K562 (cell line): ENCODE data around the gene GADD45GIP1. TPM values are rescaled to one million over a fixed set of nuclear protein-coding genes. Genes with fewer than 3 reads are reported as not detected.

Source experiments
- CCAR2 ChIP-seq: fragments of 200-400 bp; formaldehyde crosslinking; IDR thresholded peaks from 2 replicates; pipeline ENCODE4 v1.6.1; 2017; ENCODE audit warnings: mild to moderate bottlenecking, low read depth, low read length
- IRF2 ChIP-seq: sonication (generic); formaldehyde crosslinking; IDR thresholded peaks from 2 replicates; pipeline ENCODE4 v1.8.1; 2022; ENCODE audit warnings: mild to moderate bottlenecking, missing genetic modification reagents
- RUNX1 ChIP-seq: sonication (generic); IDR thresholded peaks from 2 replicates; pipeline ENCODE4 v1.6.1; 2016; ENCODE audit warnings: antibody characterized with exemption, low read depth
- SMARCE1 ChIP-seq: fragments of 450-650 bp; IDR thresholded peaks from 2 replicates; pipeline ENCODE4 v1.7.1; 2016; ENCODE audit warnings: mild to moderate bottlenecking
- ZNF75A ChIP-seq: fragments of 450-650 bp; formaldehyde crosslinking; IDR thresholded peaks from 2 replicates; pipeline ENCODE4 v1.4.0; 2020; ENCODE audit warnings: mild to moderate bottlenecking
- ZNF76 ChIP-seq: fragments of 250-450 bp; sonication (Bioruptor Pico); IDR thresholded peaks from 2 replicates; pipeline ENCODE4 v1.4.0; 2020; ENCODE audit warnings: mild to moderate bottlenecking, moderate library complexity, borderline replicate concordance
- polyA plus RNA-seq, 8 experiments: library from polyadenylated mRNA; depleted of rRNA in 4 of 8; stranded (reverse) in 5 of 8; unstranded in 3 of 8; fragments of >200 nt; fragmentation: Nextera tagmentation in 2 of 8; fragmentation: Illumina TruSeq in 1 of 8; extraction: Ambion mirVana in 2 of 8; extraction: Trizol in 1 of 8; gene quantifications; 2 replicates each; pipeline versions ENCODE4 v1.2.1 to v1.2.3, GENCODE V29; 2011 to 2014; ENCODE audit warnings: inconsistent platforms in 1 of 8, missing spikeins in 1 of 8
- total RNA-seq, 7 experiments: library from RNA; depleted of rRNA in 6 of 7; stranded (reverse); fragments of >200 nt in 6 of 7; fragmentation: Illumina TruSeq in 2 of 7; extraction: Trizol in 2 of 7; gene quantifications; 2 replicates each; pipeline versions ENCODE4 v1.2.1 to v1.2.3, GENCODE V29; 2011 to 2021; ENCODE audit warnings: low replicate concordance in 1 of 7
- TF ChIP-seq, protein P1 (sequence below): fragments of 450-650 bp; formaldehyde crosslinking; IDR thresholded peaks from 2 replicates; pipeline ENCODE4 v1.4.0; 2022; ENCODE audit warnings: missing genetic modification characterization
- TF ChIP-seq, protein P2 (sequence below): sonication (generic); formaldehyde crosslinking; IDR thresholded peaks from 2 replicates; pipeline ENCODE4 v1.4.0; 2020; ENCODE audit warnings: mild to moderate bottlenecking, missing genetic modification reagents
- TF ChIP-seq, protein P3 (sequence below): sonication (generic); formaldehyde crosslinking; IDR thresholded peaks from 2 replicates; pipeline ENCODE4 v1.8.0; 2022; ENCODE audit warnings: missing genetic modification reagents, mild to moderate bottlenecking, borderline replicate concordance
- TF ChIP-seq, protein P4 (sequence below): sonication (generic); formaldehyde crosslinking; IDR thresholded peaks from 2 replicates; pipeline ENCODE4 v1.9.0; 2022; ENCODE audit warnings: mild to moderate bottlenecking, missing genetic modification reagents
- TF ChIP-seq, protein P5 (sequence below): fragments of 250-450 bp; sonication (Bioruptor Pico); IDR thresholded peaks from 2 replicates; pipeline ENCODE4 v1.5.0; 2021; ENCODE audit warnings: mild to moderate bottlenecking, moderate library complexity
- TF ChIP-seq, protein P6 (sequence below): fragments of 250-450 bp; sonication (Bioruptor Pico); IDR thresholded peaks from 2 replicates; pipeline ENCODE4 v1.8.0; 2022; ENCODE audit warnings: inconsistent platforms
- TF ChIP-seq, protein P7 (sequence below), 2 experiments: IDR thresholded peaks; 2 replicates each; pipeline ENCODE4 v1.6.1; 2011; ENCODE audit warnings: borderline replicate concordance in 1 of 2, control low read depth in 1 of 2, low read depth in 1 of 2, low read length in 1 of 2, mild to moderate bottlenecking in 1 of 2, mixed read lengths in 1 of 2, moderate library complexity in 1 of 2; ENCODE audit not compliant: insufficient read depth in 1 of 2, insufficient read length in 1 of 2, poor library complexity in 1 of 2, severe bottlenecking in 1 of 2; ENCODE audit errors: extremely low read depth in 1 of 2

The GADD45GIP1 gene
- total and polyA plus RNA-seq, 9 of the 15 experiments (the other 6 are each of a cell fraction or from before 2014, with no cell fraction given) = 5.1 to 161 (median 29.2) TPM

DNA sequence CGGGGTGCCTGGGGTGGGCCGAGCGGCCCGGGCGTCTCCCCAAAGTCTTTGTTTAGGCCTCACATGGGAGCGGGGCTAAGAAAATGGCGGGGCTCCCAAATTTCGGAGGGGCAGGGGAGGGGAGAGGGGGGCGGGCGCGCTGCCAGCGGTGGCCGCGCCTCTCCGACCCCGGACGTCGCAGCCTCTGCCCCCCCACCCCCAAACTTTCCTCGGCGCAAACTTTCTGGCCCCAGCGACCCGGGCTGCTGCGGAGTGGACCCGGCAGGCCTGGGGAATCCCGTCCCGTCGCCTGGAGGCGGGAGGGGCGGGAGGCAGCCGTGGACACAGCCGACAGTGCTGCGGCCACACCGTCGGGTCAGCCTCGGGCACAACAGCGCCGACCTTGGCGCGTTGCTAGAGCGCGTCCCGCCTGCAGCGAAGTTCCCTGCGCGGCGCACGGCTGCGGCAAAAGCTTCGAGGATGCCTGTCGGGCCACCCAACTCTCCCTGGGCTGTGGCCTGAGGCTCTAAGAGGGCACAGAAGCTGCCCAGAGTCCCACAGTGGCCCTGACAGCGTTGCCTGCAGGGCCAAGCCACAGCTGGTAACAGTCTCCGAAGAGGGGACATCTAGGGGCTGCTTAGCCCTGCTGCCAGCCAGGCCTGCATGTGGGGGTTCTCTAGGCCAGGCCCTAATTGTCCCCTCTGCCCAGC is 39.5 kb upstream of the GADD45GIP1 start (continued):
- TF ChIP-seq, protein P1, sequence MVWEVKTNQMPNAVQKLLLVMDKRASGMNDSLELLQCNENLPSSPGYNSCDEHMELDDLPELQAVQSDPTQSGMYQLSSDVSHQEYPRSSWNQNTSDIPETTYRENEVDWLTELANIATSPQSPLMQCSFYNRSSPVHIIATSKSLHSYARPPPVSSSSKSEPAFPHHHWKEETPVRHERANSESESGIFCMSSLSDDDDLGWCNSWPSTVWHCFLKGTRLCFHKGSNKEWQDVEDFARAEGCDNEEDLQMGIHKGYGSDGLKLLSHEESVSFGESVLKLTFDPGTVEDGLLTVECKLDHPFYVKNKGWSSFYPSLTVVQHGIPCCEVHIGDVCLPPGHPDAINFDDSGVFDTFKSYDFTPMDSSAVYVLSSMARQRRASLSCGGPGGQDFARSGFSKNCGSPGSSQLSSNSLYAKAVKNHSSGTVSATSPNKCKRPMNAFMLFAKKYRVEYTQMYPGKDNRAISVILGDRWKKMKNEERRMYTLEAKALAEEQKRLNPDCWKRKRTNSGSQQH (CRISPR knock-in tag) = no peak
- TF ChIP-seq RUNX1 (no peak), CCAR2 (no peak), ZNF76 (no peak), ZNF75A (CRISPR knock-in tag) (no peak), SMARCE1 (no peak), IRF2 (CRISPR knock-in tag) (no peak)
- TF ChIP-seq, protein P2, sequence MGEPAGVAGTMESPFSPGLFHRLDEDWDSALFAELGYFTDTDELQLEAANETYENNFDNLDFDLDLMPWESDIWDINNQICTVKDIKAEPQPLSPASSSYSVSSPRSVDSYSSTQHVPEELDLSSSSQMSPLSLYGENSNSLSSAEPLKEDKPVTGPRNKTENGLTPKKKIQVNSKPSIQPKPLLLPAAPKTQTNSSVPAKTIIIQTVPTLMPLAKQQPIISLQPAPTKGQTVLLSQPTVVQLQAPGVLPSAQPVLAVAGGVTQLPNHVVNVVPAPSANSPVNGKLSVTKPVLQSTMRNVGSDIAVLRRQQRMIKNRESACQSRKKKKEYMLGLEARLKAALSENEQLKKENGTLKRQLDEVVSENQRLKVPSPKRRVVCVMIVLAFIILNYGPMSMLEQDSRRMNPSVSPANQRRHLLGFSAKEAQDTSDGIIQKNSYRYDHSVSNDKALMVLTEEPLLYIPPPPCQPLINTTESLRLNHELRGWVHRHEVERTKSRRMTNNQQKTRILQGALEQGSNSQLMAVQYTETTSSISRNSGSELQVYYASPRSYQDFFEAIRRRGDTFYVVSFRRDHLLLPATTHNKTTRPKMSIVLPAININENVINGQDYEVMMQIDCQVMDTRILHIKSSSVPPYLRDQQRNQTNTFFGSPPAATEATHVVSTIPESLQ (CRISPR knock-in tag) = no peak
- TF ChIP-seq, protein P3, sequence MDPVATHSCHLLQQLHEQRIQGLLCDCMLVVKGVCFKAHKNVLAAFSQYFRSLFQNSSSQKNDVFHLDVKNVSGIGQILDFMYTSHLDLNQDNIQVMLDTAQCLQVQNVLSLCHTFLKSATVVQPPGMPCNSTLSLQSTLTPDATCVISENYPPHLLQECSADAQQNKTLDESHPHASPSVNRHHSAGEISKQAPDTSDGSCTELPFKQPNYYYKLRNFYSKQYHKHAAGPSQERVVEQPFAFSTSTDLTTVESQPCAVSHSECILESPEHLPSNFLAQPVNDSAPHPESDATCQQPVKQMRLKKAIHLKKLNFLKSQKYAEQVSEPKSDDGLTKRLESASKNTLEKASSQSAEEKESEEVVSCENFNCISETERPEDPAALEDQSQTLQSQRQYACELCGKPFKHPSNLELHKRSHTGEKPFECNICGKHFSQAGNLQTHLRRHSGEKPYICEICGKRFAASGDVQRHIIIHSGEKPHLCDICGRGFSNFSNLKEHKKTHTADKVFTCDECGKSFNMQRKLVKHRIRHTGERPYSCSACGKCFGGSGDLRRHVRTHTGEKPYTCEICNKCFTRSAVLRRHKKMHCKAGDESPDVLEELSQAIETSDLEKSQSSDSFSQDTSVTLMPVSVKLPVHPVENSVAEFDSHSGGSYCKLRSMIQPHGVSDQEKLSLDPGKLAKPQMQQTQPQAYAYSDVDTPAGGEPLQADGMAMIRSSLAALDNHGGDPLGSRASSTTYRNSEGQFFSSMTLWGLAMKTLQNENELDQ = no peak
- TF ChIP-seq, protein P4, sequence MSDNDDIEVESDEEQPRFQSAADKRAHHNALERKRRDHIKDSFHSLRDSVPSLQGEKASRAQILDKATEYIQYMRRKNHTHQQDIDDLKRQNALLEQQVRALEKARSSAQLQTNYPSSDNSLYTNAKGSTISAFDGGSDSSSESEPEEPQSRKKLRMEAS (CRISPR knock-in tag) = peak; percentile 12; the same call in 1 of the 2 replicates
- TF ChIP-seq, protein P5, sequence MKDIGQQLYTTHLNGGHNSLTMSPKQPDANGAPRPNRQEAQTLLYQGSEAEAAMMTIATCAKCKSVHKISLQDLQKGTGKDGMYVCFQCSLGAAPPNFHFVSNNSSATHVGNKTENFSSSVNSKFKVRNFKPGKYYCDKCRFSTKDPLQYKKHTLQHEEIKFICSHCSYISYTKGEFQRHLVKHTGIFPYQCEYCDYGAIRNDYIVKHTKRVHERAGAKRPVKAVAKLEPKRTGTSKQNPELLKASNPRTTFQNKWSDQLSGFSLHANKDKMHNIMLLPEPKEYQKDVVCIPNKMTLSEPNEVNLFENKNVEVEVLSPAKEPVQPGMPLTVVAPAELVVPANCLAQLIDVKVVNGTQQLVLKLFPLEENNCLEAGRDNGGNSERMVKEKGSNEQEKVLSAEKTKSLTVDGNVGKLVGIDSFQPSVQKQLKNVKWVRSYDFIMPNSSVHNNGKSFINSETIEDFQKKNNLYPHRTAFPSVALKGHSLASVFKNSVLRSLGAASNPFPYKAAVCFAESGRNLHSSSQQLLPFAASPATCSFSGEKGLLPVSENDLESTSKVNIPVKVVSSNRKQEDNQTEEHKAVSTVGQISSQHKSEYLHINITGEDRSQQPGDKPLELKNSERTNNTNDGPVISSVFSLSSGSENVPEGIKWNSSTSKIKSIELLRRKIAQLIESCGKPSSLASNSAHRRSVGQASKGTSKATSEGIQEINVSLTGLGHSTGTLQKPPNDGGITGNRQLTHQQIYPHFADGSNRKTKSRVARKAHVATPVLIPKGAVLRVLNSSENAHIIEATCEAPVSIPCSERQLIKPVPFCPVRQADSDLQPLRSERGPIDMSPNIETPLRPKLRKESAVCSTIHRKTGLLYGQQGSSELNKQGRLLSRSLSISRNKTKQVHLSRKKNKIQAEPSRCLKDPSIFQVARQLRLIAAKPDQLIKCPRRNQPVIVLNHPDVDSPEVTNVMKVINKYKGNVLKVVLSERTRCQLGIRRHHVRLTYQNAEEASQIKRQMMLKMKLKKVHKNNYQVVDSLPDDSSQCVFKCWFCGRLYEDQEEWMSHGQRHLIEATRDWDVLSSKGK (CRISPR knock-in tag) = no peak
- TF ChIP-seq, protein P6, sequence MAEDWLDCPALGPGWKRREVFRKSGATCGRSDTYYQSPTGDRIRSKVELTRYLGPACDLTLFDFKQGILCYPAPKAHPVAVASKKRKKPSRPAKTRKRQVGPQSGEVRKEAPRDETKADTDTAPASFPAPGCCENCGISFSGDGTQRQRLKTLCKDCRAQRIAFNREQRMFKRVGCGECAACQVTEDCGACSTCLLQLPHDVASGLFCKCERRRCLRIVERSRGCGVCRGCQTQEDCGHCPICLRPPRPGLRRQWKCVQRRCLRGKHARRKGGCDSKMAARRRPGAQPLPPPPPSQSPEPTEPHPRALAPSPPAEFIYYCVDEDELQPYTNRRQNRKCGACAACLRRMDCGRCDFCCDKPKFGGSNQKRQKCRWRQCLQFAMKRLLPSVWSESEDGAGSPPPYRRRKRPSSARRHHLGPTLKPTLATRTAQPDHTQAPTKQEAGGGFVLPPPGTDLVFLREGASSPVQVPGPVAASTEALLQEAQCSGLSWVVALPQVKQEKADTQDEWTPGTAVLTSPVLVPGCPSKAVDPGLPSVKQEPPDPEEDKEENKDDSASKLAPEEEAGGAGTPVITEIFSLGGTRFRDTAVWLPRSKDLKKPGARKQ (CRISPR knock-in tag) = no peak
- TF ChIP-seq, protein P7, sequence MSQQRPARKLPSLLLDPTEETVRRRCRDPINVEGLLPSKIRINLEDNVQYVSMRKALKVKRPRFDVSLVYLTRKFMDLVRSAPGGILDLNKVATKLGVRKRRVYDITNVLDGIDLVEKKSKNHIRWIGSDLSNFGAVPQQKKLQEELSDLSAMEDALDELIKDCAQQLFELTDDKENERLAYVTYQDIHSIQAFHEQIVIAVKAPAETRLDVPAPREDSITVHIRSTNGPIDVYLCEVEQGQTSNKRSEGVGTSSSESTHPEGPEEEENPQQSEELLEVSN (IDR thresholded peaks at IDR 0.05; ENCODE audit: borderline replicate concordance in 1 of 2, extremely low read depth in 1 of 2, insufficient read depth in 1 of 2, insufficient read length in 1 of 2, low read depth in 1 of 2, low read length in 1 of 2, poor library complexity in 1 of 2, severe bottlenecking in 1 of 2) = peak; percentile 68 to 87
